Measurements from ENCODE around the gene GPATCH11. TPM values are rescaled to one million over a fixed set of nuclear protein-coding genes. Genes with fewer than 3 reads are reported as not detected.

The GPATCH11 gene
- total RNA-seq, 1 experiment from 2014 or later: 5.2 TPM

GRCh38 chr2:37104178-37104577, 19.9 kb downstream of the GPATCH11 start:
- H2AFZ ChIP-seq (ENCODE audit: low read length): no peak overlapping the region
- no peaks in the 10 kb centered on the region for H3K79me2 ChIP-seq (ENCODE audit: low read length)
- H3K36me3 ChIP-seq (ENCODE audit: low read depth, low read length): peaks cover 29% of the 10 kb centered on the region
- peaks cover 15% of the 10 kb centered on the region for H3K4me1 ChIP-seq (ENCODE audit: insufficient read depth, low read length)
- H3K9ac ChIP-seq (ENCODE audit: low read length): no peak overlapping the region
- H3K27me3 ChIP-seq (ENCODE audit: low read length): no peaks in the 10 kb centered on the region
- H3K4me2 ChIP-seq (ENCODE audit: low read length): peak overlapping the region; percentile 34; the same call in 1 of the 2 replicates
- TF ChIP-seq EZH2phosphoT487 (IDR thresholded peaks at IDR 0.05; ENCODE audit: borderline replicate concordance, low read length) (no peak), CTCF (conservative IDR thresholded peaks at IDR 0.05; ENCODE audit: low read depth, low read length) (no peak), EZH2 (IDR thresholded peaks at IDR 0.05; ENCODE audit: low read length, unreplicated experiment) (no peak)
- BruUV-seq (replicated peaks): no TSS peak
- no peaks in the 10 kb centered on the region for H3F3A ChIP-seq (ENCODE audit: low read length, unreplicated experiment)
- no peaks in the 10 kb centered on the region for H4K20me1 ChIP-seq (ENCODE audit: low read length)
- H3K4me3 ChIP-seq (ENCODE audit: low read length): no peak overlapping the region
- H3K9me3 ChIP-seq (ENCODE audit: low read length): no peaks in the 10 kb centered on the region
- intact Hi-C loops (cut with micrococcal nuclease): no loop called here
- ATAC-seq (no peak), DNase-seq (no peak)
- CTCF ChIA-PET: no interaction called here
- POLR2A ChIA-PET (ENCODE audit: unreplicated experiment): no interaction called here
- peak overlapping the region; percentile 31 for H3K27ac ChIP-seq (ENCODE audit: low read length)
- no peaks in the 10 kb centered on the region for H3K9me2 ChIP-seq (replicated peaks; ENCODE audit: low read length)

- Histone ChIP-seq H4K20me1 (ENCODE audit: low read length) (no peaks in the 10 kb centered on the region), H3K9ac (ENCODE audit: low read length) (no peak overlapping the region), H3F3A (ENCODE audit: low read length, unreplicated experiment) (no peaks in the 10 kb centered on the region), H3K36me3 (ENCODE audit: low read depth, low read length) (peaks cover 33% of the 10 kb centered on the region), H3K27ac (ENCODE audit: low read length) (no peak overlapping the region), H2AFZ (ENCODE audit: low read length) (no peak overlapping the region), H3K79me2 (ENCODE audit: low read length) (no peaks in the 10 kb centered on the region), H3K4me2 (ENCODE audit: low read length) (no peak overlapping the region), H3K4me3 (ENCODE audit: low read length) (no peak overlapping the region), H3K4me1 (ENCODE audit: insufficient read depth, low read length) (peaks cover 15% of the 10 kb centered on the region), H3K9me2 (replicated peaks; ENCODE audit: low read length) (no peaks in the 10 kb centered on the region), H3K9me3 (ENCODE audit: low read length) (no peaks in the 10 kb centered on the region), H3K27me3 (ENCODE audit: low read length) (no peaks in the 10 kb centered on the region)
- ChIA-PET CTCF (no interaction called here), POLR2A (ENCODE audit: unreplicated experiment) (no interaction called here)
- TF ChIP-seq CTCF (conservative IDR thresholded peaks at IDR 0.05; ENCODE audit: low read depth, low read length) (no peak), EZH2phosphoT487 (IDR thresholded peaks at IDR 0.05; ENCODE audit: borderline replicate concordance, low read length) (no peak), EZH2 (IDR thresholded peaks at IDR 0.05; ENCODE audit: low read length, unreplicated experiment) (no peak)
- BruUV-seq (replicated peaks): no TSS peak
- no peak for ATAC-seq
- DNase-seq: no peak
- intact Hi-C loops (cut with micrococcal nuclease): no loop called here
These were observed 20.8 kb downstream of the GPATCH11 start for GRCh38 chr2:37105150-37105549.

GRCh38 chr2:37109523-37109922, 25.2 kb downstream of the GPATCH11 start:
- DNase-seq: no peak
- CTCF ChIA-PET: no interaction called here
- Histone ChIP-seq H3K79me2 (ENCODE audit: low read length) (no peaks in the 10 kb centered on the region), H3K27me3 (ENCODE audit: low read length) (no peaks in the 10 kb centered on the region), H3K4me1 (ENCODE audit: insufficient read depth, low read length) (peaks cover 1% of the 10 kb centered on the region), H4K20me1 (ENCODE audit: low read length) (no peaks in the 10 kb centered on the region), H3K36me3 (ENCODE audit: low read depth, low read length) (peaks cover 33% of the 10 kb centered on the region), H3K9me2 (replicated peaks; ENCODE audit: low read length) (no peaks in the 10 kb centered on the region), H3K4me3 (ENCODE audit: low read length) (no peak overlapping the region), H2AFZ (ENCODE audit: low read length) (no peak overlapping the region), H3K27ac (ENCODE audit: low read length) (no peak overlapping the region), H3K4me2 (ENCODE audit: low read length) (no peak overlapping the region), H3F3A (ENCODE audit: low read length, unreplicated experiment) (peaks cover 1% of the 10 kb centered on the region), H3K9me3 (ENCODE audit: low read length) (no peaks in the 10 kb centered on the region), H3K9ac (ENCODE audit: low read length) (no peak overlapping the region)
- POLR2A ChIA-PET (ENCODE audit: unreplicated experiment): no interaction called here
- ATAC-seq: no peak
- intact Hi-C loops (cut with micrococcal nuclease): no loop called here
- BruUV-seq (replicated peaks): no TSS peak
- no peak for TF ChIP-seq CTCF (conservative IDR thresholded peaks at IDR 0.05; ENCODE audit: low read depth, low read length)
- no peak for TF ChIP-seq EZH2 (IDR thresholded peaks at IDR 0.05; ENCODE audit: low read length, unreplicated experiment)
- no peak for TF ChIP-seq EZH2phosphoT487 (IDR thresholded peaks at IDR 0.05; ENCODE audit: borderline replicate concordance, low read length)
